HG02870 (cell line): Measurements from ENCODE around the gene NRN1L.

Source experiments
- ATAC-seq: cut with Tn5 transposase; IDR thresholded peaks from one replicate; pipeline ENCODE4 v1.9.1; 2021; ENCODE audit warnings: mild to moderate bottlenecking, moderate library complexity; ENCODE audit not compliant: unreplicated experiment

NRN1L gene

GRCh38 chr16:67934306-67935100, 49.8 kb downstream of the NRN1L start:
- ATAC-seq, result no peak

- ATAC-seq, result no peak
Observed at GRCh38 chr16:67935101-67935401, 50.4 kb downstream of the NRN1L start.

DNA sequence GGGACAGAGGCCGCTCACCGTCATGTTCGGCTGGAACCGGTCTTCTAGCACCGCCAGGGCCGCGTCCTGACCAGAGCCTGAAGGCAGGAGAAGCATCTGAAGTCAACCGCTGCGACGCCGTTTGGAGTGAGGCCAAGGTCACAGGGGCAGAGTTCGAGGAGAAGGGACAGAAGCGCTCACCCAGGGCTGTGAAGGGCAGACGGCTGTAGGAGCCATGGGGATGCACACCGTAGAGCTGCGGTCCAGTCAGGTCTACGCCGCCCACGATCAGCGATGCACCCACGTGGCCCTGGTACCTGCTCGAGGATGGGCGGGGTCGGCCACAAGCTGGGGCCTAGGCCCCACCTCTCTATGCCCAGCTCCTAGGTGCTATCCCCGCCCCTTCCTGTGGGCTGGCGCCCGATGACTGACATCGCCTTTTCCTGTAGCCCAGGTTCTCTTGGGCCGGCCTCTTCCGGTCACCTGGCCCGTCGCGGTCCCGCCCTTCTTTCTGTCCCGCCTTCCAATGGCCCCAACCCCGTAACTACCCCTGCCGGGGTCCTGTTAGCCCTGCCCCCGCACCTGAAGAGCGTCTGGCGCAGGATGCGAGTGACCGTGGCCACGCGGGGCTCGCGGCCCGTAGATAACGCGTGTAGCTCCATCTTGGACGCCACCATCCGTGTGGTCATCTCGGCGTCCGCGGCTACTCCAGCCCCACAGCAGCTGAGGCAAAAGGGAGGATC, 50.9 kb downstream of the NRN1L start:
- ATAC-seq, result peak; percentile 90
